GM23338 (cell line): ENCODE measurements around the gene NHLRC4. TPM values are rescaled to one million over a fixed set of nuclear protein-coding genes. Genes with fewer than 3 reads are reported as not detected.

Experiments used
- ATAC-seq: fragments of 200-7000 bp; cut with Tn5 transposase; 3 replicates; pipeline ENCODE4 v1.9.1; 2020
- DNase-seq: peaks from one replicate; pipeline ENCODE4 v3.0.0-alpha.2; 2015; ENCODE audit warnings: low spot score
- H2AFZ ChIP-seq: fragments of 200-600 bp; sonication (generic); 2 replicates; pipeline ENCODE4 v1.8.0; 2016; ENCODE audit warnings: antibody characterized with exemption, mild to moderate bottlenecking, moderate library complexity
- H3F3A ChIP-seq: fragments of 200-600 bp; sonication (generic); replicated peaks from 2 replicates; pipeline ENCODE4 v1.8.0; 2017; ENCODE audit warnings: antibody characterized with exemption, mixed run types, low read depth
- H3K27ac ChIP-seq: fragments of 200-600 bp; sonication (generic); 2 replicates; pipeline ENCODE4 v1.6.1; 2016; ENCODE audit warnings: low read depth
- H3K27me3 ChIP-seq: fragments of 200-600 bp; sonication (generic); 2 replicates; pipeline ENCODE4 v1.8.0; 2016; ENCODE audit warnings: mild to moderate bottlenecking, mixed run types, moderate library complexity; ENCODE audit not compliant: insufficient read depth
- H3K36me3 ChIP-seq: fragments of 200-600 bp; sonication (generic); 2 replicates; pipeline ENCODE4 v1.8.0; 2016; ENCODE audit warnings: mild to moderate bottlenecking; ENCODE audit not compliant: insufficient read depth
- H3K4me1 ChIP-seq: fragments of 200-600 bp; sonication (generic); 2 replicates; pipeline ENCODE4 v1.8.0; 2016; ENCODE audit warnings: mild to moderate bottlenecking, moderate library complexity; ENCODE audit not compliant: insufficient read depth
- H3K4me2 ChIP-seq: fragments of 200-600 bp; sonication (generic); 2 replicates; pipeline ENCODE4 v1.7.1; 2017; ENCODE audit warnings: mixed run types
- H3K4me3 ChIP-seq: fragments of 200-600 bp; sonication (generic); 2 replicates; pipeline ENCODE4 v1.6.1; 2016; ENCODE audit warnings: mixed run types
- H3K79me2 ChIP-seq: fragments of 200-600 bp; sonication (generic); replicated peaks from 2 replicates; pipeline ENCODE4 v1.8.0; 2017; ENCODE audit warnings: mild to moderate bottlenecking; ENCODE audit not compliant: insufficient read depth
- H3K9me2 ChIP-seq: fragments of 200-600 bp; sonication (generic); 2 replicates; pipeline ENCODE4 v1.8.0; 2017; ENCODE audit not compliant: insufficient read depth
- H4K20me1 ChIP-seq: fragments of 200-600 bp; sonication (generic); replicated peaks from 2 replicates; pipeline ENCODE4 v1.8.0; 2017; ENCODE audit warnings: mild to moderate bottlenecking; ENCODE audit not compliant: insufficient read depth
- H3K27ac Mint-ChIP-seq: 2 replicates; pipeline ENCODE4 v1.8.0; 2020; ENCODE audit warnings: inconsistent platforms, mild to moderate bottlenecking, moderate library complexity, mixed read lengths
- H3K27me3 Mint-ChIP-seq: 3 replicates; pipeline ENCODE4 v1.8.0; 2022; ENCODE audit warnings: low read depth, mild to moderate bottlenecking, moderate library complexity, mixed read lengths, inconsistent platforms; ENCODE audit not compliant: insufficient read depth, poor library complexity
- H3K36me3 Mint-ChIP-seq: 3 replicates; pipeline ENCODE4 v1.8.0; 2021; ENCODE audit warnings: low read depth, mild to moderate bottlenecking, inconsistent platforms, moderate library complexity, mixed read lengths
- H3K4me1 Mint-ChIP-seq: 3 replicates; pipeline ENCODE4 v1.8.0; 2020; ENCODE audit warnings: mild to moderate bottlenecking, inconsistent platforms, mixed read lengths
- H3K4me3 Mint-ChIP-seq: 3 replicates; pipeline ENCODE4 v1.8.0; 2021; ENCODE audit warnings: moderate library complexity, mild to moderate bottlenecking, inconsistent platforms, mixed read lengths
- H3K9me3 Mint-ChIP-seq: 3 replicates; pipeline ENCODE4 v1.8.0; 2020; ENCODE audit warnings: moderate library complexity, mild to moderate bottlenecking, inconsistent platforms, mixed read lengths
- ETS1 ChIP-seq: IDR thresholded peaks from 2 replicates; pipeline ENCODE4 v1.6.1; 2016; ENCODE audit warnings: antibody characterized with exemption
- EZH2 ChIP-seq: fragments of 200-600 bp; sonication (generic); IDR thresholded peaks from one replicate; pipeline ENCODE4 v1.8.0; 2017; ENCODE audit warnings: antibody characterized with exemption, mild to moderate bottlenecking, low read depth; ENCODE audit not compliant: unreplicated experiment
- EZH2phosphoT487 ChIP-seq: fragments of 200-600 bp; sonication (generic); IDR thresholded peaks from one replicate; pipeline ENCODE4 v1.8.1; 2018; ENCODE audit warnings: antibody characterized with exemption; ENCODE audit not compliant: unreplicated experiment
- JUNB ChIP-seq: IDR thresholded peaks from one replicate; pipeline ENCODE4 v1.6.1; 2016; ENCODE audit warnings: antibody characterized with exemption; ENCODE audit not compliant: unreplicated experiment
- STAT1 ChIP-seq: IDR thresholded peaks from one replicate; pipeline ENCODE4 v1.6.1; 2016; ENCODE audit warnings: antibody characterized with exemption; ENCODE audit not compliant: unreplicated experiment
- ZNF462 ChIP-seq: fragments of 250-450 bp; sonication (Bioruptor Pico); IDR thresholded peaks from 2 replicates; pipeline ENCODE4 v1.5.0; 2020; ENCODE audit warnings: mild to moderate bottlenecking, moderate library complexity
- polyA plus RNA-seq: library from polyadenylated mRNA; unstranded; fragments of >200 nt; fragmentation: Nextera tagmentation; extraction: Ambion mirVana; gene quantifications from 2 replicates; pipeline ENCODE4 v1.2.1, GENCODE V29; 2016
- total RNA-seq: library from RNA; depleted of rRNA; stranded (reverse); fragments of >200 nt; shearing (Covaris generic); gene quantifications from 2 replicates; pipeline ENCODE4 v1.2.3, GENCODE V29; 2014

The NHLRC4 gene
- total and polyA plus RNA-seq, 2 experiments from 2014 or later, result 0.47 to 0.80 TPM

GRCh38 chr16:519841-520687 lies 46.7 kb upstream of the NHLRC4 start (continued):
- no peak for TF ChIP-seq ZNF462 (CRISPR knock-in tag)
- TF ChIP-seq JUNB, result no peak
- no peak for TF ChIP-seq STAT1

- Histone ChIP-seq H2AFZ (no peak overlapping the region), H3K79me2 (no peaks in the 10 kb centered on the region), H3K4me1 (no peaks in the 10 kb centered on the region), H3K9me2 (no peaks in the 10 kb centered on the region), H4K20me1 (peaks cover 2% of the 10 kb centered on the region; the same call in 1 of the 2 replicates), H3K36me3 (no peaks in the 10 kb centered on the region), H3K27ac (no peak overlapping the region), H3K27me3 (no peaks in the 10 kb centered on the region), H3F3A (no peaks in the 10 kb centered on the region), H3K4me3 (no peak overlapping the region), H3K4me2 (no peak overlapping the region)
- Mint-ChIP-seq H3K4me1 (peaks cover 8% of the 10 kb centered on the region), H3K9me3 (no peaks in the 10 kb centered on the region; the same call in 2 of the 3 replicates), H3K4me3 (no peak overlapping the region), H3K36me3 (peaks cover 13% of the 10 kb centered on the region), H3K27me3 (peaks cover 15% of the 10 kb centered on the region), H3K27ac (no peak overlapping the region)
- no peak; the same call in 2 of the 3 replicates for ATAC-seq
- no peak for DNase-seq
- TF ChIP-seq EZH2 (no peak), ZNF462 (CRISPR knock-in tag) (no peak), ETS1 (no peak), EZH2phosphoT487 (no peak), STAT1 (no peak)
Observed at GRCh38 chr16:520847-521246, 46.0 kb upstream of the NHLRC4 start.
